Measurements from ENCODE around the gene DGCR6.
"Not testable (repeated sequence)": the region's sequence is repeated elsewhere in the genome, so short reads cannot be mapped to it uniquely, and the experiment has no call there.

Gene DGCR6

GRCh38 chr22:18931905-18932652, 26.0 kb downstream of the DGCR6 start:
- no peak for DNase-seq (ENCODE audit: low spot score)

- DNase-seq (ENCODE audit: low spot score): no peak
These were observed 27.8 kb downstream of the DGCR6 start for GRCh38 chr22:18933914-18934313.

GRCh38 chr22:18934688-18935087, 28.6 kb downstream of the DGCR6 start:
- not testable (repeated sequence) for DNase-seq (ENCODE audit: low spot score)

- DNase-seq (ENCODE audit: low spot score): no peak
These were observed 29.9 kb downstream of the DGCR6 start, which contains the start of gene PRODH for GRCh38 chr22:18935889-18936529. TSS of gene PRODH (minus strand) at chr22:18936293. CDS start at chr22:18936287, 6 bp downstream.

GRCh38 chr22:18938691-18939090, 32.6 kb downstream of the DGCR6 start:
- DNase-seq (ENCODE audit: low spot score): not testable (repeated sequence)

GRCh38 chr22:18947105-18947504, 41.0 kb downstream of the DGCR6 start:
- not testable (repeated sequence) for DNase-seq (ENCODE audit: low spot score)

GRCh38 chr22:18947905-18948304, 41.8 kb downstream of the DGCR6 start:
- no peak for DNase-seq (ENCODE audit: low spot score)

- no peak for DNase-seq (ENCODE audit: low spot score)
These were observed 44.0 kb downstream of the DGCR6 start for GRCh38 chr22:18950141-18950540.

- DNase-seq (ENCODE audit: low spot score): no peak
These were observed 45.9 kb downstream of the DGCR6 start for GRCh38 chr22:18952022-18952421.

- DNase-seq (ENCODE audit: low spot score): not testable (repeated sequence)
These were observed 47.0 kb downstream of the DGCR6 start for GRCh38 chr22:18953128-18953527.

- peak; percentile 69 for DNase-seq (ENCODE audit: low spot score)
These were observed 48.3 kb downstream of the DGCR6 start for GRCh38 chr22:18954303-18954989.

GRCh38 chr22:18954990-18955571, 49.0 kb downstream of the DGCR6 start:
- no peak for DNase-seq (ENCODE audit: low spot score)

- DNase-seq (ENCODE audit: low spot score): no peak
These were observed 49.6 kb downstream of the DGCR6 start for GRCh38 chr22:18955696-18956095.

GRCh38 chr22:18956121-18956895, 50.2 kb downstream of the DGCR6 start:
- not testable (repeated sequence) for DNase-seq (ENCODE audit: low spot score)

GRCh38 chr22:18956956-18957355, 50.8 kb downstream of the DGCR6 start:
- DNase-seq (ENCODE audit: low spot score): not testable (repeated sequence)

GRCh38 chr22:18957621-18958320, 51.7 kb downstream of the DGCR6 start:
- not testable (repeated sequence) for DNase-seq (ENCODE audit: low spot score)

GRCh38 chr22:18958321-18958705, 52.2 kb downstream of the DGCR6 start:
- DNase-seq (ENCODE audit: low spot score): peak; percentile 51

GRCh38 chr22:18958738-18959137, 52.6 kb downstream of the DGCR6 start:
- DNase-seq (ENCODE audit: low spot score): not testable (repeated sequence)

GRCh38 chr22:18959266-18959665, 53.1 kb downstream of the DGCR6 start:
- DNase-seq (ENCODE audit: low spot score): not testable (repeated sequence)

- DNase-seq (ENCODE audit: low spot score): not testable (repeated sequence)
These were observed 53.6 kb downstream of the DGCR6 start for GRCh38 chr22:18959741-18960140.
